MM.1S (cell line): ENCODE measurements around the gene OSBP2.

Experiments
- EZH2 ChIP-seq: fragments of 300-600 bp; sonication (generic); optimal IDR thresholded peaks from 2 replicates; pipeline ENCODE3; 2017; ENCODE audit warnings: low read depth, mild to moderate bottlenecking, antibody characterized with exemption, low read length, mixed read lengths
- TF ChIP-seq, protein P1 (sequence below): fragments of 300-600 bp; sonication (generic); IDR thresholded peaks from 2 replicates; pipeline ENCODE4 v1.5.1; 2016; ENCODE audit warnings: antibody characterized with exemption, low read length, mixed read lengths

DNA sequence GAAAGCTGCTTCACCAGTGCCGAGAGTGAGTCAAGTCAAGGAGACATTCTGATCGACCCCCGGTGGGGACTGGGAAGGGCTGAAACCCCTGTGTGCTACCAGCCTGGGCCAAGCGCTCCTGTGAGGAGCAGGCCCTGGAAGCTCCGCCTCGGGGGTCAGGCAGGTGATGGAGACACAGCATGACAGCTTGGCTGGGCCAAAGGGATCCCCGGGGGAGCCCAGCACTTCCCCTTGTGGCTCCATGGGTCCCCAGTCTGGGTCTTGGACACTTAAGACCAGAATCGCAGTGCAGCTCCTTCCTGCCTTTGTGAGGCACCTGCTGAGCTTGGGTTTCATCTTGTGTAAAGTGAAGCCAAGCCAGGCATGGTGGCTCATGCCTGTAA, 184.7 kb downstream of the OSBP2 start:
- TF ChIP-seq, protein P1, sequence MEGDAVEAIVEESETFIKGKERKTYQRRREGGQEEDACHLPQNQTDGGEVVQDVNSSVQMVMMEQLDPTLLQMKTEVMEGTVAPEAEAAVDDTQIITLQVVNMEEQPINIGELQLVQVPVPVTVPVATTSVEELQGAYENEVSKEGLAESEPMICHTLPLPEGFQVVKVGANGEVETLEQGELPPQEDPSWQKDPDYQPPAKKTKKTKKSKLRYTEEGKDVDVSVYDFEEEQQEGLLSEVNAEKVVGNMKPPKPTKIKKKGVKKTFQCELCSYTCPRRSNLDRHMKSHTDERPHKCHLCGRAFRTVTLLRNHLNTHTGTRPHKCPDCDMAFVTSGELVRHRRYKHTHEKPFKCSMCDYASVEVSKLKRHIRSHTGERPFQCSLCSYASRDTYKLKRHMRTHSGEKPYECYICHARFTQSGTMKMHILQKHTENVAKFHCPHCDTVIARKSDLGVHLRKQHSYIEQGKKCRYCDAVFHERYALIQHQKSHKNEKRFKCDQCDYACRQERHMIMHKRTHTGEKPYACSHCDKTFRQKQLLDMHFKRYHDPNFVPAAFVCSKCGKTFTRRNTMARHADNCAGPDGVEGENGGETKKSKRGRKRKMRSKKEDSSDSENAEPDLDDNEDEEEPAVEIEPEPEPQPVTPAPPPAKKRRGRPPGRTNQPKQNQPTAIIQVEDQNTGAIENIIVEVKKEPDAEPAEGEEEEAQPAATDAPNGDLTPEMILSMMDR = no peak
- no peak for TF ChIP-seq EZH2
